WI38 (cell line): ENCODE measurements around the gene C5.
"Not testable (repeated sequence)": the region's sequence is repeated elsewhere in the genome, so short reads cannot be mapped to it uniquely, and the experiment has no call there.

Experiments
- H3K4me3 ChIP-seq: 2 replicates; pipeline ENCODE4 v1.5.1; 2011; ENCODE audit warnings: low read depth, mild to moderate bottlenecking, control low read depth, low read length
- TF ChIP-seq, protein P1 (sequence below): IDR thresholded peaks from 2 replicates; pipeline ENCODE4 v1.5.1; 2012; ENCODE audit warnings: low read depth, mild to moderate bottlenecking, control low read depth, low read length

C5 gene

GRCh38 chr9:121048618-121049017 lies 1.5 kb downstream of the C5 start:
- TF ChIP-seq, protein P1, sequence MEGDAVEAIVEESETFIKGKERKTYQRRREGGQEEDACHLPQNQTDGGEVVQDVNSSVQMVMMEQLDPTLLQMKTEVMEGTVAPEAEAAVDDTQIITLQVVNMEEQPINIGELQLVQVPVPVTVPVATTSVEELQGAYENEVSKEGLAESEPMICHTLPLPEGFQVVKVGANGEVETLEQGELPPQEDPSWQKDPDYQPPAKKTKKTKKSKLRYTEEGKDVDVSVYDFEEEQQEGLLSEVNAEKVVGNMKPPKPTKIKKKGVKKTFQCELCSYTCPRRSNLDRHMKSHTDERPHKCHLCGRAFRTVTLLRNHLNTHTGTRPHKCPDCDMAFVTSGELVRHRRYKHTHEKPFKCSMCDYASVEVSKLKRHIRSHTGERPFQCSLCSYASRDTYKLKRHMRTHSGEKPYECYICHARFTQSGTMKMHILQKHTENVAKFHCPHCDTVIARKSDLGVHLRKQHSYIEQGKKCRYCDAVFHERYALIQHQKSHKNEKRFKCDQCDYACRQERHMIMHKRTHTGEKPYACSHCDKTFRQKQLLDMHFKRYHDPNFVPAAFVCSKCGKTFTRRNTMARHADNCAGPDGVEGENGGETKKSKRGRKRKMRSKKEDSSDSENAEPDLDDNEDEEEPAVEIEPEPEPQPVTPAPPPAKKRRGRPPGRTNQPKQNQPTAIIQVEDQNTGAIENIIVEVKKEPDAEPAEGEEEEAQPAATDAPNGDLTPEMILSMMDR: no peak
- no peak overlapping the region for H3K4me3 ChIP-seq

GRCh38 chr9:121048175-121048574 lies 1.9 kb downstream of the C5 start:
- TF ChIP-seq, protein P1: no peak
- H3K4me3 ChIP-seq: no peak overlapping the region

GRCh38 chr9:121038804-121039203 lies 11.3 kb downstream of the C5 start:
- TF ChIP-seq, protein P1: no peak
- no peak overlapping the region for H3K4me3 ChIP-seq

GRCh38 chr9:121038362-121038761 lies 11.7 kb downstream of the C5 start:
- TF ChIP-seq, protein P1: no peak
- H3K4me3 ChIP-seq: no peak overlapping the region

GRCh38 chr9:121035717-121036116 lies 14.4 kb downstream of the C5 start:
- not testable (repeated sequence) for H3K4me3 ChIP-seq

GRCh38 chr9:121034529-121034928 lies 15.5 kb downstream of the C5 start:
- no peak overlapping the region for H3K4me3 ChIP-seq
- TF ChIP-seq, protein P1: no peak

DNA sequence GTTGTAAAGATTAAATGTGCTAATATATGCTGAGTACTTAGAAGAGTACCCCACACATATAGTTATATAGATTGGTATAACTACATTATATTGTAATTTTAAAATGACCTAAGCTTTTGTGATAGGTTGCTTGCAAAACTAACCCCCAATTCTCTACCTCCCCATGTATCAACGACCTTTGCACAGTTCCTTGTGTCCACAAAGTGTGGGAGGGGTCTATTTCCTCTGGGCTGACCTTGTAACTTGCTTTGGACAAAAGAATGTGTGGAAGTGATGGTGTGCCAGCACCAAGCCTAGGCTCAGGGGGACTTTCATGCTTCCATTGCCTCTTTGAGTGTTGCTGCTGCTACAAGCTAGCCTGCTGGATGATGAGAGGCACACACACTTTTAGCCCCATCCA lies 20.6 kb downstream of the C5 start:
- H3K4me3 ChIP-seq: no peak overlapping the region
- TF ChIP-seq, protein P1: no peak

GRCh38 chr9:121028285-121028684 lies 21.8 kb downstream of the C5 start:
- H3K4me3 ChIP-seq: not testable (repeated sequence)

DNA sequence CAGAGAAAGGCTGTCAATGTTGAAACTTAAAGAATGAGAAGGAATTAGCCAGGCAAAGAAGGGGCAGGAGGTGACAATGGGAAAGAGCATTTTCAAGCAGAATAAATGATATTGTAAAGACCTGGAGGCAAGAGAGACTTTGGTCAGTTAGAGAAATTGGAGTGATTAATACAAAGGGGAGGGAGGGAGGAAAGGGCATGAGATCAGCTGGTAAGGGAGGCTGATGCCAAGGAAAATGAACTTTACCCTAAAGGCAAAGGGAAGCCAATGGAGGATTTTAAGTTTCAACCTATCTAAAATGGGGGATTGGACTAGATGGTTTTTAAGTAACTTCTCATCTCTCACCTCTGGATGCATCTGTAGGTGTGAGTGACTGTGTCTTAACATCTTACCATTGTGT lies 23.3 kb downstream of the C5 start:
- TF ChIP-seq, protein P1: no peak
- H3K4me3 ChIP-seq: no peak overlapping the region
